Measurements from ENCODE around the gene KCNJ10.

The KCNJ10 gene

DNA sequence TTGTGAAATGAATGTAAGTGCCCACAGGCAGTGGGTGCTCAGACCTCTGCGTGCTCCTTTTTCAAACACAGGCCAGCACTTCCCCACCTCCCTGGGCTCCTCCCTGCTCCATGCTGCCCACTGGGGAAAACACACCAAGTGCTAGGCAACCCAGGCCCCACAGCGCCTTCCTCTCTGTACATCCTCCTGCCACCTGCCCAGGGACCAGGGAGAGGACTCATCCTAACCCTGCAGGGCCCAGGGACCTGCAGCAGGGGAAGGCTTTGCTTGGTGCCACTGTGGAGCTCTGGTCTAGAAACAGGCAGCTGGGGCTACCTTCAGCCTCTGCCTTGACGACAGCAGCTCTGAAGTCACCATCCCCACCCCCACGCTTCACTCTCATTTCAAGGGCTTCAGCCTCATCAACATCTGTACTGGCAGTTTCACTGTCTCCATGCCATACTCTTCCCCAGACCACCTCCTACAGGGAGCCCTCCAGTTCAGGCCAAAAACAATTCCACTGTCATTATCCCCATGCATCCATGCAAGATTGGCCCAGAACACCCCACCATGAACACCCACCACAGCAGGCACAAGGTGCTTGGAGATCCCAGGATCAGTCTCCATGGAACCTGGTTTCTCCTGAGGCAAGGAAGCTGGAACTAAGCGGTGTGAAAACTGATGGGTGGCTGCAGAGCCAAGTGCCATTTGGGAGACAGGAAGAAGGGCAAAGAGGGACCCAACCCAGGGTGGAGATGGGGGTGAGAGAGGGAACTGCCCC, 27.4 kb upstream of the KCNJ10 start:
- Histone ChIP-seq H3K36me3 (ENCODE audit: control insufficient read depth, insufficient read depth, low read length) (peaks cover 5% of the 10 kb centered on the region), H3K4me3 (ENCODE audit: low read length) (peak overlapping the region; percentile 40), H3K9me3 (ENCODE audit: control insufficient read depth, low read length) (no peaks in the 10 kb centered on the region), H3K4me1 (ENCODE audit: control insufficient read depth, insufficient read depth, low read length) (peaks cover 53% of the 10 kb centered on the region), H3K9ac (ENCODE audit: low read length) (peak overlapping the region; percentile 79), H3K27me3 (ENCODE audit: control insufficient read depth, insufficient read depth, low read length) (no peaks in the 10 kb centered on the region)

DNA sequence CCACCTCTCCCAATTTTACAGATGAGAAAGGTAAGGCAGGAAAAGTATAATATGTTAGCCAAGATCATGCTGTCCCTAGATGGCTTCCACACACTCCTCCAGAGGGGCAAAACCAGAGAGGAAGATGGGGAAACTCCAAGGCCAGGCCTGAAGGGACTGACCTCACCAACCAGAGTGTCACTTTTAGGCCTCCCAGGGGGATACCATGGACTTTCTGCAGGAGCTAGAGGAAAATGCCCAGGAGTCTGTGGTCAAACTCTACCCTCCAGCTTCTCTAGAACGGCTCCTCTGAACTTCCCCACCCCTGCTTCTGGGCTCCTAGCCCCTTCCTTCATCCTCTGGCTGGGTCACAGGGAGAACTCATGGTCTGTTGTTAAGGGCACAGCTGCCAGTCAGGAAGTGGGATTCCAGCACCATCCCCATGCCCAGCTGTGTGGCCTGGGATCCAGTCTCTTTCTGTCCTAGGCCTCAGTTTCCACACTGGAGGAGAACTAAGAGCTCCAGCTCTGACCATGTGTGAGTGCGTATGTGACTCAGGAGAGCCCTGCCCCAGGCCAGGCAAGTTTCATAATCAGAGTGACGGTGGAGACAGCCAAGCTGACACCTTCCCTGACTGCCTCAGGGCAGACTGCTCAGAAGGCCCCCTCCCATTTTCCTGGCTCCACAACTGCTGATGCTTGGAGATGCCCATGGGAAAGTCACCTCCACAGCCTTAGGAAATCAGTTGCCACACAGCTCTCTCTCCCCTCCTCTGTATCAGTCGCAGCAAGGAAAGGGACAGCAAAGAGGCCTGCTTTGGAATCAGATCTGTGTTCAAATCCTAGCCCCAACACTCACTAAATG, 26.5 kb upstream of the KCNJ10 start:
- H3K9ac ChIP-seq (ENCODE audit: low read length), result peak overlapping the region; percentile 79
- peaks cover 47% of the 10 kb centered on the region for H3K4me1 ChIP-seq (ENCODE audit: control insufficient read depth, insufficient read depth, low read length)
- H3K36me3 ChIP-seq (ENCODE audit: control insufficient read depth, insufficient read depth, low read length), result peaks cover 12% of the 10 kb centered on the region
- no peaks in the 10 kb centered on the region for H3K9me3 ChIP-seq (ENCODE audit: control insufficient read depth, low read length)
- no peaks in the 10 kb centered on the region for H3K27me3 ChIP-seq (ENCODE audit: control insufficient read depth, insufficient read depth, low read length)
- no peak overlapping the region for H3K4me3 ChIP-seq (ENCODE audit: low read length)

DNA sequence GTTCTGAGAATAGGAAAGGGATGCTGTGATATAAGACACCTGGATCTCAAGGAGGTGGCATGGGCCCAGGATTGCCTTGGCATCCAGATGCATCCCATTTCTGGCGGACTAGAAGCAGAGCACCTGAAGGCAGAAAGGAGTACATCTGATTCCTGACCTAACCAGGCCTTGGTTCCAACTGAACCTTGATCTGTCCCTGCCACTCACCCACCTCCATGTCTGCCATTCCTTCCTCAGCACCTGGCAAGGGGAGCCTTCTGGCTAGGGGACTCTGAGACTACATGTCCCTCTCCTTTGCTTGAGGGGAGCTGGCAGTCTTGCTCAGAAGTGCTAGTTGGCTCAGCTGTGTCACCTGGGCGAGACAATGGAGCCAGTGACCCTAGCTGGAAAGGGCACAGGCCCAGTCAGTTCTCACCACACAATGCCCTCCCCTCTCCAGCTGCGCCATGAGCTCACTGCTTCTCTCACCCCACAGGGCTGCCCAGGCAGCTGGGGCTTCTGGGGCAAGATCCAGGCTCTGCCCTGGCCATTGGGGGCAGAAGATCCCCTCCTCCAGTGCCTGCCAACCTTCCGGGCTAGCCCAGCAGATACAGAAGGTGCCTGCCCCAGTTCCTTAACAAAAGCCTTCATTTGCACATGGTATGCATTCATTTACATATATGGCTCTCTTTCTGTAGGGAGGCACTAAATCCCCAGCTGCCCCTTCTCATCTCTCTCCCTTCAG, 25.6 kb upstream of the KCNJ10 start:
- H3K9ac ChIP-seq (ENCODE audit: low read length), result no peak overlapping the region
- no peaks in the 10 kb centered on the region for H3K27me3 ChIP-seq (ENCODE audit: control insufficient read depth, insufficient read depth, low read length)
- no peak overlapping the region for H3K4me3 ChIP-seq (ENCODE audit: low read length)
- H3K9me3 ChIP-seq (ENCODE audit: control insufficient read depth, low read length), result no peaks in the 10 kb centered on the region
- H3K4me1 ChIP-seq (ENCODE audit: control insufficient read depth, insufficient read depth, low read length), result peaks cover 38% of the 10 kb centered on the region
- peaks cover 12% of the 10 kb centered on the region for H3K36me3 ChIP-seq (ENCODE audit: control insufficient read depth, insufficient read depth, low read length)

DNA sequence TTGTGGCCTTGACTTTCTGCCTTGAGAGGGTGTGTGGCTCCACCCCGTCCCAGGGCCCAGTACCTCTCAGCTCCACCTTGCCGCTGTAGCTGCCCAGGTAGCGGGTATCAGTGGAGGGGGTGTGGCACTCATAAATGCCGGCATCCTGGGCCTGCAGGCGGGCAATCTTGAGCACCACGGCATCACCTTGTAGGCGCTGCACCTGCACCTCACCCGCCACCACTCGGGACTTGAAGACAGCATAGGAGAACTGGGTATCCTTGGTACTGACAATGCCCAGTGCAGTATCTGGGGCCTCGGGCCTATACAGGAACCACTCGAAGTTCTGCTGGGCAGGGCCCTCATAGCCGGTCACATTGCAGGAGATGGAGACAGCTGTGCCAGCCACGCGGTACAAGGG, 24.8 kb upstream of the KCNJ10 start:
- no peaks in the 10 kb centered on the region for H3K27me3 ChIP-seq (ENCODE audit: control insufficient read depth, insufficient read depth, low read length)
- H3K36me3 ChIP-seq (ENCODE audit: control insufficient read depth, insufficient read depth, low read length), result peaks cover 12% of the 10 kb centered on the region
- no peak overlapping the region for H3K4me3 ChIP-seq (ENCODE audit: low read length)
- no peak overlapping the region for H3K9ac ChIP-seq (ENCODE audit: low read length)
- H3K4me1 ChIP-seq (ENCODE audit: control insufficient read depth, insufficient read depth, low read length), result peaks cover 37% of the 10 kb centered on the region
- no peaks in the 10 kb centered on the region for H3K9me3 ChIP-seq (ENCODE audit: control insufficient read depth, low read length)

DNA sequence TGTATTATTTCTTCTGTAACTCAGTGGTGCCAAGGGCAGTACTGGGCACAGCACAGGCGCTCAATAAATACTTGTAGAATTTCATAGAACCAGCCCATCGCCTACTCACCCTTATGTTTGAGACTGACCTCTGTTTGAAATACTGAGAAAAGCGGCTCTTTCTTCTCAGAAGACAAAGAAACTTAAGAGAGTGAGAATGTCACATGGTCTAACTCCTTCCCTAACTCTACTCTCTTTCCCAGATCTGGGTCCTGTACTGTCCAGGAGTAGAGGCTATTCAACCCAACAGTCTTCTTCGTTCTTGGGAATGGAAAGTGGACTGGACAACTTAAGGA, 24.3 kb upstream of the KCNJ10 start:
- peaks cover 12% of the 10 kb centered on the region for H3K36me3 ChIP-seq (ENCODE audit: control insufficient read depth, insufficient read depth, low read length)

DNA sequence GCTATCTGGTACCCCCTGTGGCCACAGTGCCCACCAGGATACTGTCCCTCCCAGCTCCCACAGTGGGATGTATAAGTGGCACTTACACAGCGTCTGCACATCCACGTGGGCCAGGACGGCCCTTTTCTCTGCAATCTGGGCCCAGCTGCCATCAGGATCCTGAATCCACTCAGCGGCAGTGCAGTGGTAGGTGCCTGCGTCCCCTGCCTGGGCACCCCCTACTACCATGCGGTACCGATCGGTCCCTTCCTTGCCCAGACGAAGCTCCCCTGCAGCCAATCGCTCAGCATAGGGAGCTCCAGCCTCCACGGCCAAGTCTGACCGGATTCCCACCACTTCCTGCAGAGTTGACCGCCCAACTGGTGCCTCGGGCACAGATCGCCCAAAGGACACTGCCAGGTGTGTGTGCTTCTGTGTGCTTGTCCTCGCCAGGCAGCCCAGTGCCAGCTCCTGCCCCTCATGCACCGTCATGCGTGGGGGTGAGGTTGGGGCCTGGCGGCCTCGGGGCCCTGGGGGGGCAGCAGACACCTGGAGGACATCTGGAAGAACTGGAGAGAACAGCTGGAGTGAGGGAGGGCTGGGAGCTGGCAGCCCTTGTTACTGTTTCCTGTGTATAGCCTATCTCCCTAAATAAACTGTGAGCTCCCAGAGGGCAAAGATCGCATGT, 23.8 kb upstream of the KCNJ10 start:
- Histone ChIP-seq H3K9me3 (ENCODE audit: control insufficient read depth, low read length) (no peaks in the 10 kb centered on the region), H3K4me3 (ENCODE audit: low read length) (no peak overlapping the region), H3K9ac (ENCODE audit: low read length) (no peak overlapping the region), H3K27me3 (ENCODE audit: control insufficient read depth, insufficient read depth, low read length) (no peaks in the 10 kb centered on the region), H3K36me3 (ENCODE audit: control insufficient read depth, insufficient read depth, low read length) (peaks cover 12% of the 10 kb centered on the region), H3K4me1 (ENCODE audit: control insufficient read depth, insufficient read depth, low read length) (peaks cover 30% of the 10 kb centered on the region)

More for the DNA sequence above, 24.3 kb upstream of the KCNJ10 start:
- no peak overlapping the region for H3K4me3 ChIP-seq (ENCODE audit: low read length)
- peaks cover 32% of the 10 kb centered on the region for H3K4me1 ChIP-seq (ENCODE audit: control insufficient read depth, insufficient read depth, low read length)
- no peaks in the 10 kb centered on the region for H3K27me3 ChIP-seq (ENCODE audit: control insufficient read depth, insufficient read depth, low read length)
- no peak overlapping the region for H3K9ac ChIP-seq (ENCODE audit: low read length)
- no peaks in the 10 kb centered on the region for H3K9me3 ChIP-seq (ENCODE audit: control insufficient read depth, low read length)

DNA sequence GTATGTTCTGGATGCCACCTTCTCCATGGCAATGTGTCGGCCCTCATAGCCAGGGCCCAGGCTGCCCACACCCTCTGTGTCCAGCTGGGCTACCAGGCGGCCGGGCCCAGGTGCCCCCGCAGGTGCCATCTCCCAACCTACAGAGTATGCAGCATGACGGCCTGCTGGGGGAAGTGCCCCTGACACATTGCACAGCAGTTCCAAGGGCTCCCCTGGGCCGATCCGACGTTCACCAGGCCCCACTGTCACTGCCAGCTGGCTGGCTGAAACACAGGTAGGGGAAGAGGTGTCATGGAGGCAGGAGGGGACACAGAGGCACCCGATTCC, 23.1 kb upstream of the KCNJ10 start:
- peaks cover 29% of the 10 kb centered on the region for H3K4me1 ChIP-seq (ENCODE audit: control insufficient read depth, insufficient read depth, low read length)
- H3K9me3 ChIP-seq (ENCODE audit: control insufficient read depth, low read length), result no peaks in the 10 kb centered on the region
- H3K27me3 ChIP-seq (ENCODE audit: control insufficient read depth, insufficient read depth, low read length), result no peaks in the 10 kb centered on the region
- no peak overlapping the region for H3K4me3 ChIP-seq (ENCODE audit: low read length)
- no peak overlapping the region for H3K9ac ChIP-seq (ENCODE audit: low read length)
- peaks cover 12% of the 10 kb centered on the region for H3K36me3 ChIP-seq (ENCODE audit: control insufficient read depth, insufficient read depth, low read length)

DNA sequence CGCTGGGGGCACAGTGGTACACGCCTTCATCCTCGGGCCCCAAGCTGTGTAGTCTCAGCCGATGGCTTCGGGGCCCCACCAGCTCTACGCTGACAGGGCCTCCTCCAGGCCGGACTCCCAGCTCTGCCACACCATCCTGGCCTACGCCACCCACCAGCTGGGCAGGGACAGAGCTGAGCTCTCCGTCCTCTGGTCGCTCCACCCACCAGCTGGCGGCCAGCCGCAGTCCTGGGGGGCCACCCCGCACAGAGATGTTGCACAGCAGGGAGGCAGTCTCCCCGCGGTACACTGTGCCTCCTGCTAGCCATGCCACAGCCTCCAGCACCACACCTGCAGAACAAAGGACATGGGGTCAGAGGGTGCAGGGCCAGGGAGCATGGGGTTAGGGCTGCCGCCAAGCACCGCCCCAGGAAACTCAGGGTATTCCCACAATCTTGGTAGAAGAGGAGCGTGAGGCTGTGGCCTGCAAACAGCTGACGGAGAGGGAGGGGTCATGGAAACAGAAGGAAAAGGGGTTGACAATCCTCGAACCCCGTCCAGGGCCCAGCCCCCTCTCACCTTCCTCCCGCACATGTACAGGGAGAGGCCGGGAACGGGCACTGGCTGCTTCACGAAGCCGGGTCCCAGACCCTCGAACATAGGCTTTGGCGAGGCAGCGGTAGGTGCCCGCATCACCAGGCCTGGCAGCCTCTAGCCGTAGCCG, 22.6 kb upstream of the KCNJ10 start:
- H3K4me1 ChIP-seq (ENCODE audit: control insufficient read depth, insufficient read depth, low read length), result peaks cover 24% of the 10 kb centered on the region
- peaks cover 12% of the 10 kb centered on the region for H3K36me3 ChIP-seq (ENCODE audit: control insufficient read depth, insufficient read depth, low read length)
- H3K27me3 ChIP-seq (ENCODE audit: control insufficient read depth, insufficient read depth, low read length), result no peaks in the 10 kb centered on the region
- H3K4me3 ChIP-seq (ENCODE audit: low read length), result no peak overlapping the region
- H3K9me3 ChIP-seq (ENCODE audit: control insufficient read depth, low read length), result no peaks in the 10 kb centered on the region
- no peak overlapping the region for H3K9ac ChIP-seq (ENCODE audit: low read length)

DNA sequence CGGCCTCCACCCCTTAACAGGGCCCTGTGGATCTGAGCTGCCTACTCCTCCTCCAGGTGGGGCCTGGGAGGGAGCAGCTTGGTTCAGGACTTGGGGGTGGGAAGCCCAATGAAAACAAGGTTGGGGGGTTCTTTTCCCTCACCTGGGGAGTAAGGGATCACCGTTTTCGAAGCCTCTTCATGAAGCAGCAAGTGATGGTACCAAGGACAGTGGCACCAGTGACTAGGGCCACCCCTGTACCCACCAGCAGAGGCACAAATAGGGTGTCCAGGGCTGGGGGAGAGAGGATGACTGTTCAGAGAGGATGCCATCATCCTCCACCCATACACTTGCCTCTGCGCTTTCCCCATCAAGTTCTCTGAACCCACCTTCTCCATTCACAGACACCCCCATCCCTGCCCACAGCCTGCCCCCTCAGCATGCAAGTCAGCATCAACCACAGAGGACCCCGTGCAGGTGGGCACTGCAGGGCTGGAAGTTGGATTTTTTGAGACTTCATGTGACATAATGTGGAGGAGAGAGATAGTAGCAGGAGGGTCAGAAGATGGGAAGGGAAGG, 21.8 kb upstream of the KCNJ10 start:
- H3K4me1 ChIP-seq (ENCODE audit: control insufficient read depth, insufficient read depth, low read length), result peaks cover 16% of the 10 kb centered on the region
- H3K36me3 ChIP-seq (ENCODE audit: control insufficient read depth, insufficient read depth, low read length), result peaks cover 12% of the 10 kb centered on the region
- no peaks in the 10 kb centered on the region for H3K9me3 ChIP-seq (ENCODE audit: control insufficient read depth, low read length)
- no peak overlapping the region for H3K4me3 ChIP-seq (ENCODE audit: low read length)
- H3K9ac ChIP-seq (ENCODE audit: low read length), result no peak overlapping the region
- no peaks in the 10 kb centered on the region for H3K27me3 ChIP-seq (ENCODE audit: control insufficient read depth, insufficient read depth, low read length)

DNA sequence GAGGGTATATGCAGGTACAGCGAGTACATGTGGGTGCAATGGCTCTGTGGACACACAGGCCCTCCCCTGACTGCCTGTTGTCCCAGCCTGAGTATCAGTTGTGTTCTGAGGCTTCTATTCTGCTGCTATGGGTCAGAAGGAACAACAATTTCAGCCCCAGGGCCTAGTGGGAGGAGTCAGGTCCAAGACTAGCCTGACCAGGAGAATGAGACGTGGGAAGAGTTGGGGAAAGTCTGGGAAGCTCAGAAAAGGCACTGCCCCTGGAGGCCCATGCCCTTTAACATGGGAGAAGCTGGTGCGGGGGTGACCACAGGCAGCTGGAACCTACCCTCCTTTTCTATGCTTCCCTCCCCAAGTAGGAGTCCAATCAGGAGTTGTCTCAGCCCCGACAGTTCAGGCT, 20.8 kb upstream of the KCNJ10 start:
- Histone ChIP-seq H3K9me3 (ENCODE audit: control insufficient read depth, low read length) (no peaks in the 10 kb centered on the region), H3K36me3 (ENCODE audit: control insufficient read depth, insufficient read depth, low read length) (peaks cover 12% of the 10 kb centered on the region), H3K4me3 (ENCODE audit: low read length) (no peak overlapping the region), H3K9ac (ENCODE audit: low read length) (no peak overlapping the region), H3K4me1 (ENCODE audit: control insufficient read depth, insufficient read depth, low read length) (peaks cover 11% of the 10 kb centered on the region), H3K27me3 (ENCODE audit: control insufficient read depth, insufficient read depth, low read length) (no peaks in the 10 kb centered on the region)

DNA sequence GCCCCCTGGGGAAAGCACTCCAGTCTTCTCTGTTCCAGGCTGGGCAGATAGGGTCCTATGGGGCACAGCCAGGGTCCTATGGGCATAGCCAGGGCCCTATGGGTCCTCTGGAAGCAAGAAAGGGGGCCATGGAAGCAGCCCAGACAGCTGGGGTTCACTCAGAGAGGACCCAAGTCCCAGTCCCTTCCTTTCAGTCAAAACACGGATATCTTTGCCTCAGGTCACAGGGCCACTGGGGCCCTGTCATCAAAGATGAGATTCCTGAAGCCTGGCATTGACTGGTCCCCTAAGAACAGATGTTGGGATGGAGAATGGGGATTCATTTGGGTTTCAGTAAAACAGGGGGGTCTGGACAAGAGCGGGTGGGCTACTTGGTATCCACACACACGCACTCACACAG, 19.9 kb upstream of the KCNJ10 start:
- Histone ChIP-seq H3K9me3 (ENCODE audit: control insufficient read depth, low read length) (no peaks in the 10 kb centered on the region), H3K4me1 (ENCODE audit: control insufficient read depth, insufficient read depth, low read length) (peaks cover 11% of the 10 kb centered on the region), H3K4me3 (ENCODE audit: low read length) (no peak overlapping the region), H3K36me3 (ENCODE audit: control insufficient read depth, insufficient read depth, low read length) (peaks cover 12% of the 10 kb centered on the region), H3K9ac (ENCODE audit: low read length) (no peak overlapping the region), H3K27me3 (ENCODE audit: control insufficient read depth, insufficient read depth, low read length) (no peaks in the 10 kb centered on the region)
